ENCODE results near the gene TSR1. TPM values are rescaled to one million over a fixed set of nuclear protein-coding genes. Genes with fewer than 3 reads are reported as not detected.

TSR1 gene
- total and polyA plus RNA-seq, 2 experiments from 2014 or later: 34.0 to 52.6 TPM

DNA sequence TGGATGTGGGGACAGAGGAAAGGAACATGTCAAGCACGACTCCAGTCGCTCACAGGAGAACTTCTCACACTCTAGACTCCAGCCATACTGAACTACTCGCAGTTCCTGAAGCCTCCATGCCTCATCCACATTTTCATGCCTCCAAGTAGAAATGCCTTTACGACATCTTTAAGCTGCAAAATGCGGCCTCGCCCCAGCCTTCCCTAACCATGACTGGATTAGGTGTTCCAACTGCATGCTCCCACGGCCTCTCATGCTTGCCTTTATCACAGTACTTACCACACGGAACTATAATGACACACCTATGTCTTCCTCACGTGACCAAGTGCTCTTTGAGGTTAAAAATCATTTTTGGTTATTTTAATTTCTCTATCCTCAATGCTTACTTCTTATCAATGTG, 56.5 kb downstream of the TSR1 start:
- H3K36me3 ChIP-seq: peaks cover 56% of the 10 kb centered on the region
- H3K27me3 ChIP-seq: no peaks in the 10 kb centered on the region
- no peaks in the 10 kb centered on the region for H3K9me3 ChIP-seq (ENCODE audit: low read depth)
- no peaks in the 10 kb centered on the region for H3K4me1 ChIP-seq (ENCODE audit: low read depth)
- H3K27ac ChIP-seq: no peak overlapping the region
- no peak for DNase-seq (ENCODE audit: low read depth in 1 of 2, low spot score in 1 of 2)
- H3K4me3 ChIP-seq: no peak overlapping the region
- TF ChIP-seq, protein P1, sequence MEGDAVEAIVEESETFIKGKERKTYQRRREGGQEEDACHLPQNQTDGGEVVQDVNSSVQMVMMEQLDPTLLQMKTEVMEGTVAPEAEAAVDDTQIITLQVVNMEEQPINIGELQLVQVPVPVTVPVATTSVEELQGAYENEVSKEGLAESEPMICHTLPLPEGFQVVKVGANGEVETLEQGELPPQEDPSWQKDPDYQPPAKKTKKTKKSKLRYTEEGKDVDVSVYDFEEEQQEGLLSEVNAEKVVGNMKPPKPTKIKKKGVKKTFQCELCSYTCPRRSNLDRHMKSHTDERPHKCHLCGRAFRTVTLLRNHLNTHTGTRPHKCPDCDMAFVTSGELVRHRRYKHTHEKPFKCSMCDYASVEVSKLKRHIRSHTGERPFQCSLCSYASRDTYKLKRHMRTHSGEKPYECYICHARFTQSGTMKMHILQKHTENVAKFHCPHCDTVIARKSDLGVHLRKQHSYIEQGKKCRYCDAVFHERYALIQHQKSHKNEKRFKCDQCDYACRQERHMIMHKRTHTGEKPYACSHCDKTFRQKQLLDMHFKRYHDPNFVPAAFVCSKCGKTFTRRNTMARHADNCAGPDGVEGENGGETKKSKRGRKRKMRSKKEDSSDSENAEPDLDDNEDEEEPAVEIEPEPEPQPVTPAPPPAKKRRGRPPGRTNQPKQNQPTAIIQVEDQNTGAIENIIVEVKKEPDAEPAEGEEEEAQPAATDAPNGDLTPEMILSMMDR (IDR thresholded peaks at IDR 0.05; ENCODE audit: low read depth, low read length): no peak

DNA sequence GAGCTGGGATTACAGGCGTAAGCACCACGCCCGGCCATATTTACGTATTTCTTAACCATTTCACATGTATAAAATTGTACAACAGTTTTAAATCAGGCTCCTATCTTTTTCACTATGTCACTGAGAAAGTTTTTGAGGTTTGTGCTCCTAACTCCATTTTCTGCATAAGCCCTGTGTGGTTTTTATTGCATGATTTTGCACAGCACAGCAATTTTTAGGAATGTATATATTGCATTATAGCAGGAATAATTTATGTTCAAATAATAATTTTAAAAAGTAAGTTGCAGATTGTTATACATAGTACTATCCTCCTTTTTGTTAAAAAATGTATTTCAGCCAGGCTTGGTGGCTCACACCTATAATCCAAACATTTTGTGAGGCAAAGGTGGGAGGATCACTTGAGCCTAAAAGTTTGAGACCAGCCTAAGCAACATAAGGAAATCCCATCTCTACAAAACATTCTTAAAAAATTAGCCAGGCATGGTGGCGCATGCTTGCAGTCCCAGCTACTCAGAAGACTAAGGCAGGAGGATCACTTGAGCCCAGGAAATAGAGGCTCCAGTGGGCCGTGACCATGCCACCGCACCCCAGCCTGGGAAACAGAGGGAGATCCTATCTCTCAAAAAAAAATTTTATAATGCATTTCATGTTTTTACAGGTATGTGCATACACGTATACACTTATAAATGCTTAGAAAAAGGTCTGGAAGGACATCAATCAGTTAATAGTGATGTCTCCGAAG, 58.7 kb downstream of the TSR1 start:
- TF ChIP-seq, protein P1 (IDR thresholded peaks at IDR 0.05; ENCODE audit: low read depth, low read length): no peak
- no peak overlapping the region for H3K27ac ChIP-seq
- no peak for DNase-seq (ENCODE audit: low read depth in 1 of 2, low spot score in 1 of 2)
- H3K36me3 ChIP-seq: peaks cover 47% of the 10 kb centered on the region
- no peaks in the 10 kb centered on the region for H3K9me3 ChIP-seq (ENCODE audit: low read depth)
- no peaks in the 10 kb centered on the region for H3K4me1 ChIP-seq (ENCODE audit: low read depth)
- H3K27me3 ChIP-seq: no peaks in the 10 kb centered on the region
- no peak overlapping the region for H3K4me3 ChIP-seq

DNA sequence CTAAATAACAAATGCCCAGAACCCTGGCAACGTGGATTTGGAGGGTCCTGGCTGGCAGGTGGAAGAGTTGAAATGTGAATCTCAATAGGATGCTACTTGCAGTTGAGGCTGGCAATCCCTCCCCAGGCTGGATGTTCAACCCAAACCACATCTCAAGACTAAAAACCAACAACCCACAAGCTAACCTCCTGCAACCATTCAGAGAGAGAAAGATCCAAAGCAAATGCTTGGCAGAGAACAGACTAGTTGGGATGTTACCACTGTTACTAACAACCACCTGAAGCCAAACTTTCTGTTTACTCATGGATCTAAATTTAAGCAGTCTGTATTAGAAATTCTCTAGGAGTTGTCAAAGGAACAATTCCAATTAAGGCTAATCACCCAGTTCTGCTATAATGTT, 60.5 kb downstream of the TSR1 start:
- Histone ChIP-seq H3K27ac (no peak overlapping the region), H3K27me3 (no peaks in the 10 kb centered on the region), H3K9me3 (ENCODE audit: low read depth) (no peaks in the 10 kb centered on the region), H3K36me3 (peaks cover 39% of the 10 kb centered on the region), H3K4me1 (ENCODE audit: low read depth) (no peaks in the 10 kb centered on the region), H3K4me3 (no peak overlapping the region)
- no peak for DNase-seq (ENCODE audit: low read depth in 1 of 2, low spot score in 1 of 2)
- TF ChIP-seq, protein P1 (IDR thresholded peaks at IDR 0.05; ENCODE audit: low read depth, low read length): no peak

DNA sequence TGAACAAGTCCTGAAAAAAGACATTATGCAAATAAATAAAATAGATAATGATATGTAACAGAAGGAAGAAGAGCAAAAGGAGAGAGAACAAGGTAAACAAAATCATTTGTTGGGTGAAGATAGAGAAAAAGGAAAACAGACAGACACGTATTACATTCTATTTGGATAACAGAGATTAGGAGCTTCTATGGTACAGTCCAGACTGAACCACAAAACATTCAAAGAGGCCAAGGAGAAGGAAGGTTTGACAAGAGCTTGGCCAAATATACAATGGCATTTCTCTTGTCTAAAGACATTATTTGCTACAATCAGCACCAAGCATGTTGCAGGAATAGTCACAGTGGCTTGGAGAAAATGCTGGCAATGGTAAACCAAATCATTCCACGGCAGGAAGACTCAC, 61.8 kb downstream of the TSR1 start:
- H3K4me1 ChIP-seq (ENCODE audit: low read depth): no peaks in the 10 kb centered on the region

More for the DNA sequence above, 61.8 kb downstream of the TSR1 start:
- H3K27me3 ChIP-seq: no peaks in the 10 kb centered on the region
- no peak overlapping the region for H3K4me3 ChIP-seq
- TF ChIP-seq, protein P1 (IDR thresholded peaks at IDR 0.05; ENCODE audit: low read depth, low read length): no peak
- DNase-seq (ENCODE audit: low read depth in 1 of 2, low spot score in 1 of 2): no peak
- H3K9me3 ChIP-seq (ENCODE audit: low read depth): no peaks in the 10 kb centered on the region
- peaks cover 26% of the 10 kb centered on the region for H3K36me3 ChIP-seq
- H3K27ac ChIP-seq: no peak overlapping the region

Other genes starting within 250 kb of the TSR1 start
- gene SMG6, start 32.7 kb downstream of the TSR1 start, total RNA-seq: 50.8 and 54.8 TPM in 2 replicates
- gene SMG6, start 32.7 kb downstream of the TSR1 start, polyA plus RNA-seq: 23.0 and 25.9 TPM in 2 replicates
- 27.7 and 28.3 TPM in 2 replicates for gene SRR, start 32.5 kb downstream of the TSR1 start, total RNA-seq
- 27.9 and 49.9 TPM in 2 replicates for gene SRR, start 32.5 kb downstream of the TSR1 start, polyA plus RNA-seq
- 93.3 and 106 TPM in 2 replicates for gene SGSM2, start 1.0 kb upstream of the TSR1 start, total RNA-seq
- 99.3 and 107 TPM in 2 replicates for gene SGSM2, start 1.0 kb upstream of the TSR1 start, polyA plus RNA-seq
- gene MNT, start 64.6 kb upstream of the TSR1 start, total RNA-seq: 15.8 and 17.4 TPM in 2 replicates
- 7.1 and 7.3 TPM in 2 replicates for gene MNT, start 64.6 kb upstream of the TSR1 start, polyA plus RNA-seq
- 17.4 and 23.9 TPM in 2 replicates for gene METTL16, start 175.4 kb upstream of the TSR1 start, total RNA-seq
- 19.3 and 22.2 TPM in 2 replicates for gene METTL16, start 175.4 kb upstream of the TSR1 start, polyA plus RNA-seq